Cardiac fibroblast (primary cell): Measurements from ENCODE around the gene OPCML.
"Not testable (repeated sequence)": the region's sequence is repeated elsewhere in the genome, so short reads cannot be mapped to it uniquely, and the experiment has no call there.

Experiments used
- DNase-seq, 2 donors: peaks; one replicate each; pipeline versions ENCODE4 v3.0.0 to v3.0.0-alpha.2; 2010; ENCODE audit warnings: low read depth in 2 of 2
- H3K4me3 ChIP-seq, 2 donors: replicated peaks in 1 of 2; 1 replicate in 1 of 2; 2 replicates in 1 of 2; pipeline ENCODE4 v1.5.1; 2011; ENCODE audit warnings: low read depth in 2 of 2, low read length in 2 of 2, mild to moderate bottlenecking in 2 of 2, moderate library complexity in 1 of 2
- CTCF ChIP-seq: IDR thresholded peaks from one replicate; pipeline ENCODE4 v1.5.1; 2011; ENCODE audit warnings: low read depth, mild to moderate bottlenecking, low read length, inconsistent platforms

Gene OPCML

GRCh38 chr11:132405728-132406127 is 1126.6 kb downstream of the OPCML start:
- no peak for DNase-seq
- H3K4me3 ChIP-seq: no peak overlapping the region
- no peak for TF ChIP-seq CTCF

GRCh38 chr11:132402071-132402684 is 1130.1 kb downstream of the OPCML start:
- peak; percentile 38 to 59 for DNase-seq
- TF ChIP-seq CTCF: peak; percentile 62
- H3K4me3 ChIP-seq: no peak overlapping the region

- H3K4me3 ChIP-seq: no peak overlapping the region
- no peak for DNase-seq
- TF ChIP-seq CTCF: no peak
These were observed 1136.0 kb downstream of the OPCML start for GRCh38 chr11:132396318-132396717.

- H3K4me3 ChIP-seq: no peak overlapping the region
- DNase-seq: no peak
- TF ChIP-seq CTCF: no peak
These were observed 1136.9 kb downstream of the OPCML start for GRCh38 chr11:132395434-132395833.

- no peak overlapping the region for H3K4me3 ChIP-seq
- DNase-seq: no peak
- TF ChIP-seq CTCF: no peak
These were observed 1152.8 kb downstream of the OPCML start for GRCh38 chr11:132379540-132379939.

GRCh38 chr11:132373405-132374143 is 1158.7 kb downstream of the OPCML start:
- DNase-seq: no peak
- TF ChIP-seq CTCF: no peak

GRCh38 chr11:132370114-132370513 is 1162.2 kb downstream of the OPCML start:
- not testable (repeated sequence) for DNase-seq, H3K4me3 ChIP-seq

More at GRCh38 chr11:132373405-132374143, 1158.7 kb downstream of the OPCML start:
- H3K4me3 ChIP-seq: no peak overlapping the region
